GM06990 (cell line): ENCODE data around the gene EPB41L4A.

Experiments
- DNase-seq: peaks from one replicate; pipeline ENCODE4 v3.0.0-alpha.2; 2011; ENCODE audit not compliant: insufficient read length; ENCODE audit errors: extremely low read depth
- H3K27me3 ChIP-seq: replicated peaks from 2 replicates; pipeline ENCODE4 v1.6.0; 2011; ENCODE audit warnings: low read length; ENCODE audit not compliant: control insufficient read depth, insufficient read depth
- H3K36me3 ChIP-seq: 2 replicates; pipeline ENCODE4 v1.5.1; 2011; ENCODE audit warnings: low read length; ENCODE audit not compliant: control insufficient read depth, insufficient read depth
- H3K4me3 ChIP-seq: replicated peaks from 2 replicates; pipeline ENCODE4 v1.5.1; 2011; ENCODE audit warnings: low read depth, mild to moderate bottlenecking, control low read depth, low read length
- TF ChIP-seq, protein P1 (sequence below): IDR thresholded peaks from 2 replicates; pipeline ENCODE4 v1.5.1; 2011; ENCODE audit warnings: low read length, control low read depth, mild to moderate bottlenecking, inconsistent platforms; ENCODE audit not compliant: insufficient read depth, poor library complexity, severe bottlenecking

EPB41L4A gene

DNA sequence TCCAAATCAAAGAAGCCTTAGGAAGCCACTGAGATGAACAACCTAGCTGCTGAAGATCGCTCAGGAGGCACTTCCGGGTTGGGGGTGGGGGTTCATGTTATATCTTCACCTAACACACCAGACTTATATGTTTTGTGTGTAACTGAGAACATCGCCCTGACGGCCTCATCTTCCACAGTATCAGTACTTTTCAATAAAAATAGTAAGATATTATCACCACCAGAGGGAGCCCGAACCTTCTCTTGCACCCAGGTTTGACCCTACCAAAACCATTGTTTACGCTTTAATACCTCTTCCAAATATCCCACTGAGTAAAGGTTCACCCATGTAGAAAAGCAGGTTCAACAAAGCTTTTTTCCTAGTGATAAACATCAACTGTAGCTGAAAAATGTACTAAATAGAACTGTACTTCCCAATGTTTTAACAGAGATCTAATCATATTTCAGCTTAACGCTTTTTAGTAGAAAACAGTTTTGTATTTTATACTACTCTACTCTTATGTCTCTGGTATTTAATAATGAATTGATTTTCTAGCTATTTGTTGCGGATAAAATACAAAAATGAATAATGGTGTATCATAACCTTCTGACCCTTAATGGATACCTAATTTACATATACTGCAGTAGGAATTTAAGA lies 244.0 kb downstream of the EPB41L4A start:
- TF ChIP-seq, protein P1, sequence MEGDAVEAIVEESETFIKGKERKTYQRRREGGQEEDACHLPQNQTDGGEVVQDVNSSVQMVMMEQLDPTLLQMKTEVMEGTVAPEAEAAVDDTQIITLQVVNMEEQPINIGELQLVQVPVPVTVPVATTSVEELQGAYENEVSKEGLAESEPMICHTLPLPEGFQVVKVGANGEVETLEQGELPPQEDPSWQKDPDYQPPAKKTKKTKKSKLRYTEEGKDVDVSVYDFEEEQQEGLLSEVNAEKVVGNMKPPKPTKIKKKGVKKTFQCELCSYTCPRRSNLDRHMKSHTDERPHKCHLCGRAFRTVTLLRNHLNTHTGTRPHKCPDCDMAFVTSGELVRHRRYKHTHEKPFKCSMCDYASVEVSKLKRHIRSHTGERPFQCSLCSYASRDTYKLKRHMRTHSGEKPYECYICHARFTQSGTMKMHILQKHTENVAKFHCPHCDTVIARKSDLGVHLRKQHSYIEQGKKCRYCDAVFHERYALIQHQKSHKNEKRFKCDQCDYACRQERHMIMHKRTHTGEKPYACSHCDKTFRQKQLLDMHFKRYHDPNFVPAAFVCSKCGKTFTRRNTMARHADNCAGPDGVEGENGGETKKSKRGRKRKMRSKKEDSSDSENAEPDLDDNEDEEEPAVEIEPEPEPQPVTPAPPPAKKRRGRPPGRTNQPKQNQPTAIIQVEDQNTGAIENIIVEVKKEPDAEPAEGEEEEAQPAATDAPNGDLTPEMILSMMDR = peak; percentile 64
- no peaks in the 10 kb centered on the region for H3K27me3 ChIP-seq
- no peak overlapping the region for H3K4me3 ChIP-seq
- no peaks in the 10 kb centered on the region for H3K36me3 ChIP-seq
- DNase-seq = no peak

DNA sequence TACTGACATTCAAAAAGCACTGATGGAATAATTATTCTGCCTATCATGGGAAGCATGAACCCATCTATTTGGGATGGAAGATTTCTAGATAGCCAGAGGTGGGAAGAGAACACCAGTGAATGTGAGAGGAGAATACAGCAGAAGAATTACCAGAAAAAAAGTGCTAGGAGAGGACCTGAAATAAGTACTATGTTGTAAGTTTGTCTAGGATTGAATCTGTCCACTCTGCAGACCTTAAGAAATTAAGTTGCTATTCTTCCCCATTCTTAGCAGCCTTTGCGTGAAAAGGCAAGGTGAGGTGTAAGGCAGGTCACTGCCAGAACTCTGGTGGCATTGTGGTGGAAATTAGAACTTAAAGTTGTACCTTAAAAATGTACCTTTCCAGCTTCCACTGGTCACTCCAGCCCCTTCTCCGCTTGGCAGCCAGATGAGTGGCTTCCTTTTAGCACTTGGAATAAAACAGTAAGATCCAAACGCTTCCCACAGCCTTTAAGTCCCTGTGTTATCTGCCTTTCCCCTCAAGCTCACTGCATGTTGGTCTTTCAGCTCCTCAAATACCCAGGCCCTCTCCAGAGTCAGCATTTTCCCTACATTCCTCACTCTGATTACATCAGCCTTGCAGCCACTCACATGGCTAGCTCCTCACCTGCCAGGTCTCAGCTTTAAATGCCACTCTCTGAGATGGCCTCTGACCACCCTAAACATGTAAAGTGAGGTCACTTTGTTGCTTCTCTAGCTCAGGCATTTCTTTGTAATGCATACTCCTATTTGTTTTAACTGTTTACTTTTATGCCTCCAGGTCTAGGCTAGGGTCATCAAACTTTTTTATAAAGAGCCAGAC lies 253.0 kb downstream of the EPB41L4A start:
- no peaks in the 10 kb centered on the region for H3K27me3 ChIP-seq
- DNase-seq = no peak
- TF ChIP-seq, protein P1 = no peak
- H3K36me3 ChIP-seq = peaks cover 17% of the 10 kb centered on the region
- no peak overlapping the region for H3K4me3 ChIP-seq

GRCh38 chr5:112165399-112165798 lies 253.7 kb downstream of the EPB41L4A start:
- peaks cover 17% of the 10 kb centered on the region for H3K36me3 ChIP-seq
- TF ChIP-seq, protein P1 = no peak
- H3K27me3 ChIP-seq = no peaks in the 10 kb centered on the region
- no peak overlapping the region for H3K4me3 ChIP-seq
- DNase-seq = no peak

DNA sequence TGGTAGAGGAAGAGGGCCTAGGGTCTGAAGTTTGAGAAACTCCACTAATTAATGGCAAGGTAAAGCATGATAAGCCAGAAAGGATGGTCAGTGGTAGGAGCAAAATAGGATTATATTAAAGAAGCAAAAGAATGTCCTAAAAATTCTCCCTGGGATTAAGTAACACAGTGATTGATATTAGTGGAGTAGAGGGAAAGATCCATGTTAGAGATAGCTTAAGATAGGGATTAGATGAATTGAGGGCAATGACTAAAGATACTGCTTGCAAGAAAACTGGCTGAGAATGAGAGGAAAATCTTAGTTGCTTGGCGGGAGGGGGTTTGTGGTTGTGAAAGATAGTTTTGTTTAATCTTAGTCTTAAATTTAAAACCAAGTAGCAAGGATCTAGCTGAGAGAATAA lies 255.6 kb downstream of the EPB41L4A start:
- no peak for DNase-seq
- TF ChIP-seq, protein P1 = no peak
- Histone ChIP-seq H3K27me3 (no peaks in the 10 kb centered on the region), H3K4me3 (no peak overlapping the region), H3K36me3 (peaks cover 17% of the 10 kb centered on the region)

DNA sequence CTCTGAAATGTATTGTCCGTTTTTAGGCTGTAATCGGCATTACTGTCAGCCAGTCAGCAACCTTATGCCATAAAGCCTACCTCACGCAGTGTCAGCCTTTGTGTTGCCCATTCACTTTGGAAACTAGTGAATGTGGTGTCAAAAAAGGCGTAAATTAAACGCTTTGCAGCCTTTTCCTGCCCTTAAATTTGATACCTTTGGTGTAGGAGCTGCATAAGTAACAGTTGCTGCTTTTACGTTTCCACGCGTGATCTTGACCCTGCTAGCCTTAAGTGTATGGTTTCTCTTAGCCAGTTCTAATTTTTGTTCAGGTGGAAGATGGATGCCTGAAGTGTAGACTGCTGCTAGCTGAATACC lies 257.7 kb downstream of the EPB41L4A start:
- Histone ChIP-seq H3K4me3 (peak overlapping the region; percentile 92), H3K27me3 (no peaks in the 10 kb centered on the region), H3K36me3 (peaks cover 14% of the 10 kb centered on the region)
- no peak for DNase-seq
- TF ChIP-seq, protein P1 = no peak
